K562 treated with DMSO at 1 percent for 12 hours (cell line): ENCODE results near the gene PDF. TPM values are rescaled to one million over a fixed set of nuclear protein-coding genes. Genes with fewer than 3 reads are reported as not detected.

Source experiments
- total RNA-seq: library from RNA; unstranded; fragments of 300-600 nt; gene quantifications from 2 replicates; pipeline ENCODE4 v1.2.3, GENCODE V29; 2022; ENCODE audit not compliant: insufficient read depth

PDF gene, protein sequence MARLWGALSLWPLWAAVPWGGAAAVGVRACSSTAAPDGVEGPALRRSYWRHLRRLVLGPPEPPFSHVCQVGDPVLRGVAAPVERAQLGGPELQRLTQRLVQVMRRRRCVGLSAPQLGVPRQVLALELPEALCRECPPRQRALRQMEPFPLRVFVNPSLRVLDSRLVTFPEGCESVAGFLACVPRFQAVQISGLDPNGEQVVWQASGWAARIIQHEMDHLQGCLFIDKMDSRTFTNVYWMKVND
- total RNA-seq, result 20.1 and 21.3 TPM in 2 replicates

GRCh38 chr16:69330286-69331109 lies at the start of gene PDF:
PDF (minus strand) TSS chr16:69330588; CDS start chr16:69330570, 18 bp downstream.

DNA sequence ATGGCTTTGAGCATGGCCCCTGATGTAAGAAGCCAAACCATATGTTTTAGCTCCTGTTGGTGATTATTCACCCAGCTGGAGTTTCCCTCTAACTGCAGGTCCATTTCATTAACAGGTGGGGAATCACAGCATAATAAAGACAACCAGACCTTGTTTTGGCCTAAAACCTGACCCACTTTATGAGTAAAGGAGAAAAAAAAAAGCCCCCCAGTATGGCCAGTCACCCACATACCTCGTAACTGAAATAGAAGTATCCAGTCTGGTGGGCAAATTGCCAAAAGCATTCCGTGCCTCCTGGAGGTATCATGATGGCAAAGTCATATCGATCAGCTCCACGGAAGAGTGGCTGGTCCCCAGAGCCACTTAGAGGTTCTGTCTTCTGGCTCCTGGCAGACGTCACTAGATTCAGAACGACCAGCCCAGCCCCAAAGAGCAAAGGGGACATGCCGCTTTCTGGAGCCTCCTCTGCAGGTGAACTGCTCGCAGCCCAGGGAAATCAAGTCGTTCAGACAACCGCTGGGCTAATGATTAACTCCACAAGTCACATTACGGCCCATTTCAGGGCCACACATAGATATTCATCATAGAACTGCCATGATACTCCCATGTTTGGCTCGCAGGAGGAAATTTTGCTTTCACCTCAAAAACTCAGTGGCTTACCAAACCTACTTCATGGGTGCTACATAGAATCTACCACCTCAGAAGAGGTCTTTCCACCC lies 21.1 kb upstream of the PDF start, which contains the start of gene TMED6:
TMED6 (minus strand) TSS at position 478 of the 719 bp plus-strand sequence; CDS start at position 445, 33 bp downstream.

DNA sequence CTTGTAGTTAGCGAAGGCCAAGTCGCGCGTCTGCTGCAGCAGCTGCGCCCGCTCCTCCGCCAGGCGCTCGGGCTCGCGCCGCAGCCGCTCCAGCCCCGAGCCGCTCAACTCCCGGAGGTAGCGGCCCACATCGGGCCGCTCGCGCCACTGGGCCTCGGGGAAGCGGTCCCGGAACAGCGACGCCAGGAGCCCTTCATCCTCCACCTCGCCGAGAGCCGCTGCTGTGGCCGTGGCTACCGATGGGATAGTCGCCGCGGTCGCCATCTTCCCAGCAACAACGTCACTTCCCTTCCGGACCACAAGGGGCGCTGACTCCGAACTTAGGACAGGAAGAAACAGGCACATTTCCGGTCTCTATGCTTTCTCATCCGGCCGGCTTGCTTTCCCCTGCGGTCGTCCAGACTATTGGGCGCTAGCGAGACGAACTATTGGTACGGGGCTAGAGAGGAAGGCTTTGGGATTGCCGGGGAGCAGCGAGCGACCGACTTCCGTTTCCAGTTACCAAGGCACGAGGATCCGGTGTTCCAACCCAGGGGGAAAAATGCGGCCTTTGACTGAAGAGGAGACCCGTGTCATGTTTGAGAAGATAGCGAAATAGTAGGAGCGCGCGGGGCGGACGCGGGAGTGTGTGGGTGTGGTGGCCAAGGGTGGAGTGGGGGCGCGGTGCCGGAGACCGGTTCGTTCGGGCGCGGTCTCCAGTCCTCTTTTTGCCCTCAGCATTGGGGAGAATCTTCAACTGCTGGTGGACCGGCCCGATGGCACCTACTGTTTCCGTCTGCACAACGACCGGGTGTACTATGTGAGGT lies 9.1 kb upstream of the PDF start, which contains the start of the genes COG8 and NIP7:
COG8 (minus strand) TSS at position 276 of the 806 bp plus-strand sequence; CDS start at position 264, 12 bp downstream.
NIP7 (plus strand) TSS at position 484 of the 806 bp plus-strand sequence; CDS start at position 542, 58 bp downstream.

DNA sequence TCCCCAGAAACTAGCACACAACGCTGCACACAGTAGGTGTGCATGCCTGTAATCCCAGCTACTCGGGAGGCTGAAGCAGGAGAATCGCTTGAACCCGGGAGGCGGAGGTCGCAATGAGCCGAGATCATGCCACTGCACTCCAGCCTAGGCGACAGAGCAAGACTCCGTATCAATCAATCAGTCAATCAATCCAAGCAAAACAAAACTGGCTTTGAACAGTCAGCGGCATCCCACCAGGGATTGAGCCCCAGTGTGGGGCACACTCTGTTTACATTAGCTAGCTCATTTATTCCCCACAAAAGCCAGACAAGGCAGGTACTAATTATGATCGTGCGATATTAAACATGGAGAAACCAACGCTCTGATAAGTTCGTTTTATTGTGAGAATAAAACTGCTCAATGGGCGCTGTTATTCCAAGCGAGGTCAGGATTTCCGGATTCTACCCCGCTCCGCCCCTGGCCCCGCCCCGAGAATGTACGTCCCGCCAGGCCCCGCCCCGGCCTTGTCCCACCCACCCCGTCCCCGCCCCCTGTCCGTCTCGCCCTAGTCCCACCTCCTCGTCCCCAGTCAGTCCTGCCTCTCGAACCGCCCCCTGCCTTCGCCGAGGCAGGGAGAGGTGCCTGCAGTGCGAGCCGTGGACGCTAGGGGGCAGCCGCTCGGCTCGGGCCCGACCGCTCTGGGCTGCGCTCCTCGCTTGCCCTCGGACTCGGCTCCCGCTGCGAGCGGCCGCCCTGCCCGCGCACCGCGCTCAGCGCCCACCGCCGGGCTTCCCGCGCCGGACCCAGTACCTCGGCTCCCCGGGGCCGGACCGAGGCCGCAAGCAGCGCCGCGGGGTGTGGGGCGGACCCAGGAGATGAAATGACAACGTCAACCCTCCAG lies 19.5 kb downstream of the PDF start, which contains the start of gene VPS4A:
VPS4A (plus strand) TSS at position 698 of the 880 bp plus-strand sequence; CDS start at position 860, 162 bp downstream.

Other genes starting within 250 kb of the PDF start
- 0.32 TPM in 1 of 2 replicates, not detected in the other for gene HAS3, start 224.9 kb downstream of the PDF start, total RNA-seq
- 88.8 and 159 TPM in 2 replicates for gene CHTF8, start 198.0 kb downstream of the PDF start, total RNA-seq
- 21.8 and 47.2 TPM in 2 replicates for gene UTP4, start 197.9 kb downstream of the PDF start, total RNA-seq
- 1.9 and 8.6 TPM in 2 replicates for gene SNTB2, start 143.4 kb downstream of the PDF start, total RNA-seq
- 50.1 and 65.2 TPM in 2 replicates for gene VPS4A, start 19.2 kb downstream of the PDF start, total RNA-seq
- 23.7 and 40.3 TPM in 2 replicates for gene COG8, start 9.0 kb upstream of the PDF start, total RNA-seq
- gene NIP7, start 9.2 kb upstream of the PDF start, total RNA-seq, result 10.4 and 17.9 TPM in 2 replicates
- 0.96 TPM in 1 of 2 replicates, not detected in the other for gene TMED6, start 21.2 kb upstream of the PDF start, total RNA-seq
- gene TERF2, start 55.4 kb upstream of the PDF start, total RNA-seq, result 14.8 and 39.8 TPM in 2 replicates
- 47.9 and 81.6 TPM in 2 replicates for gene CYB5B, start 94.0 kb upstream of the PDF start, total RNA-seq
- 0.82 and 9.3 TPM in 2 replicates for gene NFAT5, start 235.4 kb upstream of the PDF start, total RNA-seq